GM12891 (cell line): ENCODE results near the gene PRSS27.

Experiments used
- POLR2A ChIP-seq: IDR thresholded peaks from 2 replicates; pipeline ENCODE4 v1.6.1; 2011; ENCODE audit warnings: low read depth, low read length, control low read depth
- POLR2AphosphoS5 ChIP-seq: IDR thresholded peaks from 2 replicates; pipeline ENCODE4 v1.6.1; 2011; ENCODE audit warnings: low read depth, low read length, control low read depth
- POU2F2 ChIP-seq: IDR thresholded peaks from 2 replicates; pipeline ENCODE4 v1.6.1; 2011; ENCODE audit warnings: low read depth, mild to moderate bottlenecking, control low read depth, low read length, moderate library complexity
- SPI1 ChIP-seq: IDR thresholded peaks from 2 replicates; pipeline ENCODE4 v1.6.1; 2011; ENCODE audit warnings: low read depth, low read length, control low read depth

DNA sequence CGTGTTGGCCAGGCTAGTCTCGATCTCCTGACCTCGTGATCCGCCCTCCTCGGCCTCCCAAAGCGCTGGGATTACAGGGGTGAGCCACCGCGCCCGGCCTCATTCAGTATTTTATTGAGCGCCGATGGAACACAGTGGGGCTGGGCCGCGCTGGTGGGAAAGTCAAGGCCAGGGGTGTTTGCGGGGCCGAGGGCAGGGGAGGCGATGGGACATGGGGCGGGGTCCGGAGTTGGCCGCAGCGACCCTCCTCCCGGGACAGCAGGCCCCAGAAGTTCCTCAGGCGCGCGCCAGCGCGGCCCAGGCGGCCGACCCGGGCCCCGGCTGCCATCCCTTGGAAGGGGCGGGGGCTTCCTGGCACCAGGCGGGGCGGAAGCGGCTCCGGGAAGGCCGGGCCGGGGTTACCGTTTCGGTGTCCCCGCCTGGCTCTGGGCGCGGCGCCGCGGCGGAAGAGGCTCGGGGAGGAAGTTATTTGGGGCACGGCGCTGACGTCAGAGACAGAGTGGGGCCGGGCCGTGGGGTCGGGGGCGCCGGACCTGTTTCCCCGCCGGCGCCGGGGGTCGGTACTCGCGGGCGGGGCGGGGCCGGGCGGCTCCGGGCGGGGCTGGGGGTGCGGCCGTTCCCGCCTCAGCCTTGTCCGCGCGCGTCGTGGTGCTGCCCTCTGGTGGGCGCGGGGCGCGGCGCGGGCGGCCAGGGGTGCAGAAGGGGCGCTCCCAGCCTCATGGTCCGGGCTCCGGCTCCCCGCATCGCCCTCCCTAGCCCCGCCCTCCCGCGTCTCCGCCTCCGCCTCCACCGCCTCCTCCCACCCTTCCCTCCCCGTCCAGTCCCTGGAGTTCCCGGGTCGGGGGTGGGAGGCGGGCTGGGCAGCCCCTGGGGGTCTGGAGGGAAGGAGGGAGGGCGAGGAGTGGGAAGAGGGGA is 952 bp upstream of the PRSS27 start:
- 0 out of 2 replicates have a peak, but pooled peaks have one; percentile 31 for TF ChIP-seq POLR2AphosphoS5
- TF ChIP-seq POLR2A = no peak
- TF ChIP-seq POU2F2 = no peak
- TF ChIP-seq SPI1 = no peak
